Activated CD8-positive, alpha-beta memory T cell treated with anti-CD3 and anti-CD28 coated beads, Interleukin-2, amount 50 U/mL, for 4 hours (primary cell): ENCODE results near the gene ATE1.
"Not testable (repeated sequence)": the region's sequence is repeated elsewhere in the genome, so short reads cannot be mapped to it uniquely, and the experiment has no call there.

ENCODE experiments used
- DNase-seq: peaks from one replicate; pipeline ENCODE4 v3.0.0-alpha.2; 2020

ATE1 gene

DNA sequence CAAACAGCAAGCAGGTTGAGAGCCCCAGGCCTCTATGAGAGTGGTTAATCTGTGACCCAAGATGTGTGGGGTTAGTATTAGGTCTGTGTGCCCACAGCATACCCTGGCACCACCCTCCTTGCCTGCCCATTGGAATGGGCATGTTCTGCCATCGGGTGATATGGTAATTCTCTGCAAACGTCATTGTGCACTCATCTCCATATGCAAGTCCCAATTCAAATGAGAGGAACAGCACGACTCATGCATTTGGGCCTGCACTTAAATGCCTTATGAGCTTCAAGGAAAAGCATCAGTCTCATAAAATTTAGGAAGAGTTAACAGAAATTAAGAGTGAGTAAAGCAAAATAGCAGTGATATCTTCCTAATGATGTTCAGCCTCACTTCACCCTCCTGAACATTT is 195.7 kb downstream of the ATE1 start:
- no peak for DNase-seq

DNA sequence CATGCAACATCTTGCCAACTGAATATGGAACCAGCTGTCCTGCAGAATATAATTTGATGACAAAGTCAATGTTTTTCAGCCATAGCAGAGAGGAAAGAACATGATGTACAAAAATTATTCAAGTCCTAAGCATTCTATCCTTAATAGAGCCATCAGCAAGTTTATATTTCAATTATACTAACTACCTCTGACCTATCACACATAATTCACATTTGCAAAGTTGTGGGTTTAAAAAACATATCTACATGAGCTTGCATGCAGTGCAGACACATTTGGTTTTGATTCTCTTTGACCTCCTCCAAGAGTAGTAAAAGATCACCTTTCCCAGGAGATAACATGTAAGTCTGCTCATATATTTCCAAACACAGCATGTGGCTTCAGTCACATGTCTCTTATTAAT is 203.5 kb downstream of the ATE1 start:
- DNase-seq, result no peak

DNA sequence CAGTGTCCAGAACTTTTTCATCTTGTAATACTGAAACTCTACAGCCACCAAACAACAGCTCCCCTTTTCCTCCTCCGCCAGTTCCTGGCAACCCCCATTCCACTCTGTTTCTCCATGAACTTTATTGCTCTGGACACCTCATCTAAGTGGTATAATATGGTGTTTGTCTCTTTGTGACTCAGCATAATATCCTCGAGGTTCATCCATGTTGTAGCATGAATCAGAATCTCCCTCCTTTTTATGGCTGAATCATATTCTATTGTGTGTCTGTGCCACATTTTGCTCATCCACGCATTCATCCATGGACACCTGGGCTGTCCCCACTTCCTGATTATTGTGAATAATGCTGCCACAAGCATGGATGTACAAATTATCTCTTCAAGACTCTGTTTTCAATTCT is 205.2 kb downstream of the ATE1 start:
- no peak for DNase-seq

DNA sequence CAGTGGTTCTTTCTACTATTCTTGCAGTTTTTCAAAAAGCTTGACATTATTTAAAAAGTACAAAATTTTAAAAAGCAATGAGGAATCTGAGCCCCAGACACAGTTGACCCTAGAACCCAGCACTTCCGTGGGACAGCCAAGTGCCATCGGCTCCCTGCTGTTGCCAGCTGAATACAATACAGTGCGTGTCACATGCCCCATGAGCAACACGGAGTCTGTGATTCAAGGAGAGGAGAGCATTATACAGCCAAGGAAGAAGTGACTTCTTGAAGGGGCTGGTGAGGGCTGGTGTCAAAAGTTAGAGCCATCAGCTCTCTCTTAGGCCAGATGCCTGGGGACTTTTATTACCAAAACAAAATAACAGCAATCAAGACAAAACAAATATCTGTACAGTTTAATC is 206.6 kb downstream of the ATE1 start:
- DNase-seq, result no peak

DNA sequence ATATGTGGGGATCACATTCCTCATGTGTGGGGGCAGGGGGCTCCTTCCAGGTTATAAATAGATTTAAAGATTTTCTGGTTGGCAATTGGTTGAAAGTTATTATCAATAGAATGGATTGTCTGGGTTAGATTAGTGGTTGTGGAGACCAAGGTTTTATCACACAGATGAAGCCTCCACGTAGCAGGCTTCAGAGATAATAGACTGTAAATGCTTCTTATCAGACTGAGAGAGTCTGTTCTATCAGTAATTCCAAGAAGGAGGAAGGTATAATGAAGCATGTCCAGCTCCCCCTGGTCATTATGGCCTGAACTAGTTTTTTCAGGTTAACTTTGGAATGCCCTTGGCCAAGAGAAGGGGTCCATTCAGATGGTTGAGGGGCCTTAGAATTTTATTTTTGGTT is 211.9 kb downstream of the ATE1 start:
- no peak for DNase-seq

DNA sequence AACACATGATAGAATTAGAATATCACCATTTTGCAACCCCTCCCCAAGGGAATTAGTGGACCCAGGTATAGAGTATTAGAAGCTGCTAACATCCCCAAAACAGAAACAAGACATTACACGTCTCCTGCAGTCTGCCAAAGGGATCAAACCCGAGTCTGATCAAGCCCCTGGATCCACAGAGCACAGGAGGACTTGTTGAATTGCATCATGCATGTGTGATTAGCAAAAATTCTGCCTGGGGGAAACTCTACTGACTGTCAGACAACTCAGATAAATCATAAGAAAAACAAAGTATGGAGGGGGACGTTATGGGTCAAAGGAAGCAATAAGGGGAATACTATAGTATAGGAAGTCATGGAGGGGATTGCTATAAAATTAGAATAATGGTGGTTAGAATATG is 212.8 kb downstream of the ATE1 start:
- DNase-seq, result no peak

DNA sequence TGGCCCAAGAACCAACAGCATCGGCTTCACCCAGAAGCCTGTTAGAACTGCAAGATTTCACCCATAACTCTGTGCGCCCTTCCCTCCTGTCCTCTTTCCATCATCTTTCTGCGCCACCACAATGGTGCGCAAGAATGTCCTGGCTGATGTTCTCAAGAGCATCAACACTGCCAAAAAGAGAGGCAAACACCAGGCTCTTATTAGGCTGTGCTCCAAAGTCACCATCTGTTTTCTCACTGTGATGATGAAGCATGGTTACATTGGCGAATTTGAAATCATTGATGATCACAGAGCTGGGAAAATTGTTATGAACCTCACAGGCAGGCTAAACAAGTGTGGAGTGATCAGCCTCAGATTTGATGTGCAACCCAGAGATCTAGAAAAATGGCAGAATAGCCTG is 214.3 kb downstream of the ATE1 start:
- DNase-seq, result no peak

DNA sequence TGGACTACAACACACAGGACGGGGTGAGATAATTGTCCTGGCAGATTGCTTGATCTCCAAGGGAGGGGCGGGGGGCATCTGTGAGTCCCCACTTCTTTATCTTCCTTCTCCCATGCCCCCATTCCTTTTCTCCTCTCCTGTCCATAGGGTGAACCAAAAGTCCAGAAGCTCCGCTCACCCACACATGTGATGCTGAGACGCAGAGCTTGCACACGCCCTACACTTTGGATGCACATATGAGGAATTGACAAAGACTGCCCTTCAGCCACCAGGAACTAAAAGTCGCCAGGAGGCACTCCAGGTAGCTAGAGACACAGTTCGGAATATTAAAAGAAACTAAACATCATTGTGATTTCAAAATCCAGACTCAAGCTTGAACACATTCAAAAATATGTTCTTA is 216.9 kb downstream of the ATE1 start:
- no peak for DNase-seq

DNA sequence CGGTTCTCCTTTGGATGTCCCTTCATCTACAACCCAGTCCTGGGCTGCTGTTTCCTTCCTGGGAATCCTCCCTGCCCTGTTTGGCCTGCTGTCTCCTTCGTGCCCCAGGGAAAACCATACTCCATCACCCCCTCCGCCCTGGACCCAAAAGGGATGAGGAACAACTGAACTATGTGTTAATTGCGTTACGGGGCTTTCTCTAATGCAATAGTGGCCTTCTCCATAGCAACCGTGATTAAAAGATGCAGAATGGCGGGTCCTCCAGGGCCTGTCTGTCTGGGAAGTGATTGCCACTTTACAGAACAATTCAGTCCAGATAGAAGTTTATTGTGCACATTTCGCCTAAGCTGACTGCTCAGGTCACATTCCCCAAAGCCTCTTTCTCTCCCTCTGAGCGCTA is 217.6 kb downstream of the ATE1 start:
- no peak for DNase-seq

DNA sequence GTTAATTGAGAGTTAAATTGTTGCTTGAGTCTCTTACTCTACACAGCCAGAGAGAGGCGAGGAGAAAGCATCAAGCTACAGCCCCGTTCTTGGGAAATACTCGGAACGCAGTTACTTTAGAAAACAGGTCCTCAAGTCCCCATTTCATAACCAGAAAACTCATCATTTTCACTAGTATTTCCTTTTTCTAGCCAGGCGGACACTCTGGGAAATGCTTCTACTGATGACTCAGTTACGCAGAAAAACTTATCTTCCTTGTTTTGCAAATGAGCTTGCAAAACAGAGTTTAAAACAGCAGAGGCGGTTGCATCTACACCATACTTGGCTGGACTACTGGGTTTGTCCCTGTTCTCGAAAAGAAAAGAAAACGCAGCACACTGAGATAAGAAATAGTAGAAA is 218.2 kb downstream of the ATE1 start:
- DNase-seq, result no peak

DNA sequence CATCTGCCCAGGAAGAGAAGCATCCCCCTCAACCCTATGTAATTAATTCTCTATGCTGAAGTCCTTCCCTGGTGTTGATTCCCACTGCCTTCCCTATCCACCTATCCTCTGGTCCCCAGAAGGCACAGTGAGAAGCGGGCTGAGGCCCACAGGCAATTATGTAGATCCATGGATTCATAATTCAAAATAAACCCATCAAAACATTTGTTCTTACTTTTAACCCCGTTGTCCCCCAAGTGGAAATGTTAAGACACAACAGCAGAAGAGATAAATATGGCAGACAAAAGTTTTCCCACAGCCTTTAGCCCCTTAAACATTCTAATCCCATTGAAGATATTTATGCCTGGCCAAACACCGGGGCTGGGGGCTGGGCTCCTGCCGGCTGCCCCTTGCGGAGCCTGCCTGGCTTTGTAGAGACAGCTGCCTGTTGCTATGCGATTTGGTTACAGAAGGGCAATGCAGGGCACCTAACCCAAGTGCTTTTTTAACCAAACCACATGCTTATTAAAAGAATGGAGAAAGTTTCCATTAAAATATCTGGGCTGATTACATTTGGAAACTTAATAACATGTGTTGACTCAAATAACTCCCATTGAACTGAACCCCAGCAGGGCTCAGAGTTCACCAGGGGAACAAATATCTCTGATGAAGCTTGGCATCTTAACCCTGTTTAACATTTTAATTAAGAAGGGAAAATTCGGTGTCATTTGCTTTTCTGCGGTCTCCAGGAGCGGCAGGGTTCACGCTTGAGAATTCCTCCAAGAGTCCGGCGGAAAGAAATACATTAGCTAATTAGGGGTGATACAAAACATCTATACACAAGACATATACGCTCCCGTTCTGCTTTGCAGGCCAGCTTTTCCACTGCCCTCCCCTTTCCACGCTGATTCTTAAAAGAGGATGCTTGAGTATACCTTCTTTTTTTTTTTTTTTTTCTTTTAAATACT is 218.8 kb downstream of the ATE1 start:
- DNase-seq, result no peak

DNA sequence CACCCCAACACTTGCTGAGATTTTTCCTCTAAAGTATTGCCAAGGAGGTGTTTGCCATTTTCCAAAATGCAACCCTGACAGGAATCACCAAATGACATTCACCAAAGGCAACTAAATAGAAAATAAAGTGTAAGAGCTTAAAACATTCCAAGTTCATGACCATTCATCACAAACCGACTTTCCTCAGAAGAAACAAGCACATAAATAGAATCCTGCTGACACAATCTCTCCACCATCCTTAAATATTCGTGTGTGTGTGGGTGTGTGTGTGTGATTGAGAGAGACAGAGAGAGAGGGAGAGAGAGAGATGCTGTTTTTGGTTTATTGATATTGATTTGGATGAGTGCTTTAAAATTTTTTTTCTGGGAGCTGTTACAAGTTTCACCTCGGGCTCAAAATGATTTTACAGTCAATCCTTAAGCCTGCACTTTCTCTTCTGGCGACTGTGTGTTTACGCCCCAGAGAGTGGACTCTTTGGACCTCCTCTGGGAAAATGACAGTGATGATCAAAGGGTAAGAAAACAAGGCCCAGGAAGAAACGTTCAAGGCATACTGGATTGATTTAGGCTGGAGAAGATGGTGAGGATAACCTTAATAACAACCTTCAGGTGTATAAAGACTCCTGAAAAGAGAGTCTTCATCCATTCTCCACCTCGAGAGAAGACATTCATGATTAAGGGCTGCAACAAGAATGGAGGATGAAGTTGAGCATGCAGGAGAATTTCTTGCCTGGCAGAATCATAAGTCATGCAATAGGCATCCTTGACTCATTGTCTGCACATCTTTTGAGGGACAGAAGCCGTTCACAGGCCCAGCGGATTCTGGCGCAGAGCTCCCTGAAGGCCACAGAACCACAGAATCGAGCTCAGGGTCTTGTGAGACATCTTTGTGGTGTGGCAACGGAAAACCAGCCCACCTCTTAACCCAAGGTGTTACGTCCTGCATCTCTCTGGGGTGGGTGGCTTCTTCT is 225.2 kb downstream of the ATE1 start:
- DNase-seq, result no peak

DNA sequence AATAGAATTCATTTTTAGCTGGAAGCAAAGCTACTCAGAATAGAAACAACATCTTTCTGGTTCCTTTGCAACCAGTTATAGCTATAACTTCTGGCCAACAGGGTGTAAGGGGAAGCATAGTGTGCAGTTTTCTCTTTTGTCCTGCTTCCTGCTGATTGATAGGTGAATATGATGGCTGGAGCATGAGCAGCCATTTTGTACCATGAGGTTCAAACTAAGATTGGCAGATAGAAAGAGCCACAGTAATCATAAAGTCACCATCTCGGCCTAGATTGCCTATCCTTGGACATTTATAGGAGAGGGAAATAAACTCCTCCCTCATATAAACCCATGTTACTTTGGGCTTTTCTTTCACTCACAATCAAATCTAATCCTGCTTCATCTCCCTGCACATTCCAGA is 227.4 kb downstream of the ATE1 start:
- no peak for DNase-seq

DNA sequence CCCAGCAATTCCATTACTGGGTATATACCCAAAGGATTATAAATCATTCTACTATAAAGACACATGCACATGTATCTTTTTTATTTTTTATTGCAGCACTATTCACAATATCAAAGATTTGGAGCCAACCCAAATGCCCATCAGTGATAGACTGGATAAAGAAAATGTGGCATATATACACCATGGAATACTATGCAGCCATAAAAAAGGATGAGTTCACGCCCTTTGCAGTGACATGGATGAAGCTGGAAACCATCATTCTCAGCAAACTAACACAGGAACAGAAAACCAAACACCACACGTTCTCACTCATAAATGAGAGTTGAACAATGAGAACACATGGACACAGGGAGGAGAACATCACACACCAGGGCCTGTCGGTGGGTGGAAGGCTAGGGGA is 228.1 kb downstream of the ATE1 start:
- DNase-seq, result not testable (repeated sequence)

DNA sequence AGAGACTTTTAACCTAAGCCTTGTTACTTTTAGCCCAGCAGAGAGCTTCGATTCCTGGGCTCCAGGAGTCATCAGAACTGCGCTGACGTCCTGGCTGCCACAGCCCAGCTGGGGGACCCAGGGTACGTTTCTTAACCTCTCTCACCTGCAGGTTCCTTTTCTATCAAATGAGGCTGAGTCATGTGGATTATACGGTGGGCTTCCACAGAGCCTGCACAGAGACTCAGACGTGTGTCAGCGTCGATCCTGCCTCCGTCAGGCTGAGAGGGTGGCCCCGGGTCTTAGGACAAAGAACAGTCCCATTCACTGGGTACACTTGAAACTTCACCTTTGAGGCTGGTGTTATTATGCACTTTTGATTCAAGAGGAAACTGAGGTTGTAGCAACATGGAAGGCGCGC is 228.9 kb downstream of the ATE1 start:
- DNase-seq, result no peak

DNA sequence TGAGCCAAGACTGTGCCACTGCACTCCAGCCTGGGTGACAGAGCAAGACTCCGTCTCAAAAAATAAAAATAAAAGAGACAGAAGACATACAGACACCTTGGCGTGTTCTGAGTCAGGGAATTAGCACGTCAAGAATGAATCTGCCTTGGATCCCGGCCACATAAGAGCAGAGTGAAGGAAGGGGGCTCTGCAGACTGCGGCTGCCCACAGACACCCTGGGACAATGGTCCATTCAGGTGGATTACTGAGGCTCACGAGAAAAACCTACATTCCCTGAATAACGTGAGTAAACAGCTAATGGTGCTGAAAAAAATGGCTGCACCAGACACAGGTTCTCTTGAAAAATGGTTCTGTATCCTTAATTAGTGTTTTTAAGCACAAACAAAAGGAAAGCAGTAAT is 229.5 kb downstream of the ATE1 start:
- DNase-seq, result no peak

DNA sequence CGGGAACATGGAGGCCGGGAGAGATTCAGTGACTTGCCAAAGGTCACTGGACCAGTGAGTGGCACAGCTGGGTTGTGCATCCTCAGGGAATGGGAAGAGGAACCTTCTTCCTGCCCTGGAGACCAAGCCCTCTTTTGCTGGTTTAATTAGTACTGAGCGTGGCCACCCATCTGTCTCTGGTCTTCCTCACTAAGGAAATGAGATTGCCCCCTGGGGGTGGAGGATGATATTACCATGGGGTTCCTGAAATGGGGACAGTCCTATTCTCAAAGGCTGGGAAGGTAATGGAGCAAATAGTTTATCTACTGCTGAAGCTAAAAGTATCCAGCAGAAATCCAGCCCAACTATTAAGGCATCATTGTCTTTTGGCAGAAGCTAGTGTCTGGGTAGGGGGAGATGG is 231.0 kb downstream of the ATE1 start:
- DNase-seq, result no peak

DNA sequence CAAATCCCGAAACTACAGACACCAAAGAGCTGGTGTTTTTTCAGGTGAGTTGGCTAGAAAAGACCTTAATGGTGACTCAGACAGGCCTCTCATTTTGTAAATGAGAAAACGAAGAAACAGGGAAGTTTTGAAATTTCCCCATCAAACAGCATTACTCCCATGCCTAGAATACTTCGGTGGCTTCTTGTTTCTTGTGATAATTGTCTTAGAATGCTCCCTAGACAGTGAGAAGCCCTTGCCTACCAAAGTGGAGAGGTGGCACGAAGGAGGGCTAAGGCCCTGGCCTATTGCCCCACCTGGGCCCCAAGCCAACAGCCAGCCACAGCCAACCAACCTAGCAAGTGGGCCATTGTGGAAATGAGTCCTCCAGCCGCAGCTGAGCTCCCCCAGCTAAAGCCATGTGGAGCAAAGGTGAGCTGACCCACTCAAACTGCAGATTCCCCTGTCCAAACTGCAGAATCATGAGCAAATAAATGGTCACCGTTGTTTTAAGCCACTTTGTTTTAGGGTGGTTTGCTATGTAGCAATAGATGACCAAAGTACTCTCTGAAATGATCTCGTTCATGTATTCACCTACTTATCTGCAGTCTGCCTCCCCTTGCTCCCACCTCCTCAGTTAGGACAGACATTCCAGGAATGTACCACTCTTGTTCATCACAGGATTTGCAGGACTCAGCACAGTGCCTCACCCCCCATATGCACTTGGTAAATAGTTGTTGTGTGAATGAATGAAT is 231.9 kb downstream of the ATE1 start:
- DNase-seq, result no peak

DNA sequence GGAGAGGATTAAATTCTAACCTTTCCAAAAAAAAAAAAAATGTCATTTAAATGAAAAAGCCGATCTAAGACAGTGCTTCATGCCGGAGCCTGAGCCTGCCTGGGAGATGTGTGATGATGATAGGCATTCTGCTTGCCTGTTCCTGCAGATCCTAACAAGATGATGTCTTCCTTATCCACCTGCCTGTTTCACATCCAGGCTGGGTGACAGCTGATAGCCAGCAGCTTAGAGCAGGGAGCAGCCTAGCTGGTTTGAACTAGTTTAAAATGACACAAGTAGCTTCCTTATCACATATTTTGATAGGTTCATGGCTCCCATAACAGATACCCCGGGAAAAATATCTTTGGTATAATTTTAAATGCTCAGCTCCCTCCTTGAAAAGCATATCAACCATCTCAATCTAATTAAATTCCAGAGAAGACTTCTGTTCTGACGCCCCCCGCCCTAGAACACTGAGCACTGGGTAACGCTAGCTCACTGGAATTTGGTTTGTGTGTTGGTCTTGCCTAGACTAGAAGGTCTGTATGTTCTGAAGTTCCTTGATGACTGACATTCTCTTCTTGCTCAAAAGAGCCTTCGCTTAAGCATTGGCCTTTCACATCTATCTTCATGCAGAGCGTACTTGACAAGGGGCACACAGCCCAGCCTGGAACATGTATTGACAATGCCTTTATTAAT is 232.7 kb downstream of the ATE1 start:
- no peak for DNase-seq

DNA sequence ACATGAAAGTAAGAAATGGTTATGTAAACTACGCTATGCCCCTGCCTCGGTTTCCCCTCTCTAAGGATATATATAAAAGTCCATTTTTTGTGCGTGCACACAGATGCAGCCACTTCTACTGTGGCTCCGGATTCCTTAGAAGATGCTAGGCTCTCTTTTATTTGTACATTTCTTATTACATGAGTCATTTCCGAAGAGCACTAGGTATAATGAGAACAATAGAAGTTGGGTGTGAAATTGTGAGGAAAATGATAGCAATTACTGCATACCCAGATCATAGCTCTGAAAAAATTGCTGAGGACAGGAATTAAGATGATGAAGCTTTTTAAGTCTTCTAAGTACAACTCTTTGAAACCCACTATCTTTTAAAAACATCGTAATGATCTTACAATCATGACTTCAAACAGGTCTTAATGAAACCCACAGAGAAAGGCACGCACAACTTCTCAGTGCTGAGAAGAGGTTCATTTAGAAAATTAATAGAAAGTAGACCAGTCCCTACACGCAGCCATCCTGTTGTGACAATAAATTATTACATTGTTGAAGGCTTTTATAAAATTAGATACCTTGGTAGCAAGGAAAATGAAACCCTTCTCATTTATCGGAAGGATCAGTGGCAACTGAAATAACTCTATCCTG is 233.4 kb downstream of the ATE1 start:
- no peak for DNase-seq

DNA sequence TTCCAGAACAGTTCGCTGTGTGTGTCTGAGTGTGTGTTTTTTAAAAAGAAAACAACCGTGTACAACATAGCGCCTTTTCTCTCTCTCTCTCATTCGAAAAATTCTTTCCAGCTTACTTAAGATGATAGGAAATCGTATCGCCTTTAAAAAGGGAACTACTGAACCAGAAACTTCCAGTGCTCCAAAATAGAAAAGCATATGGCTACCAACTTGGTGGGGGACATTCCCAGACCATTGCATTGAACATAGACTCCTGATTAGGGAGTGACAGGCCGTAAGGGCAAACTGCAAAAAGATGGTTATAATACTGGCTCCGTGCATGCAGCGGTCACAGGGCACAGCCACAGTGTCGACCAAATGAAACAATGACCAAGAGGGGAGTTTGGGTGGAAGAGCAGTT is 235.2 kb downstream of the ATE1 start:
- DNase-seq, result no peak

DNA sequence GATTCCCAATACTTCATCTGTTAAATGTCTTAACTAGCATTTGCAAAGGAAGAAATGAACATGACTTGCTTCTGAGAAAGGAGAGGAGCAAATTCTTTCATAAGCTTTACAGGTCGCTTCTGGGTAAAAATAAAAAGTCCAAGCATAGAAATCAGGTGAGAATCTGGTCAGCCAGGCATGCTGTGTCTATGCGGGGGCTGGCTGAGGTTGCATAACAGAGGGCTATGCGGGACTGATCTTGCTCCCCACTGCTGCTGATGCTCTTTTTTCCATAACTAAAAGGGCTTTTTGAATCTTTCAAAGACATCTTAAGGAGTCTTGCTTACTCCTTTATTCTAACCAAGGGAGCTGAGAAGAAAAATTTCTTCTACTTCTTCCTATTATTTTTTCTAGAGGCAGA is 236.9 kb downstream of the ATE1 start:
- no peak for DNase-seq
